ENCODE results near the gene CD151.

The CD151 gene

DNA sequence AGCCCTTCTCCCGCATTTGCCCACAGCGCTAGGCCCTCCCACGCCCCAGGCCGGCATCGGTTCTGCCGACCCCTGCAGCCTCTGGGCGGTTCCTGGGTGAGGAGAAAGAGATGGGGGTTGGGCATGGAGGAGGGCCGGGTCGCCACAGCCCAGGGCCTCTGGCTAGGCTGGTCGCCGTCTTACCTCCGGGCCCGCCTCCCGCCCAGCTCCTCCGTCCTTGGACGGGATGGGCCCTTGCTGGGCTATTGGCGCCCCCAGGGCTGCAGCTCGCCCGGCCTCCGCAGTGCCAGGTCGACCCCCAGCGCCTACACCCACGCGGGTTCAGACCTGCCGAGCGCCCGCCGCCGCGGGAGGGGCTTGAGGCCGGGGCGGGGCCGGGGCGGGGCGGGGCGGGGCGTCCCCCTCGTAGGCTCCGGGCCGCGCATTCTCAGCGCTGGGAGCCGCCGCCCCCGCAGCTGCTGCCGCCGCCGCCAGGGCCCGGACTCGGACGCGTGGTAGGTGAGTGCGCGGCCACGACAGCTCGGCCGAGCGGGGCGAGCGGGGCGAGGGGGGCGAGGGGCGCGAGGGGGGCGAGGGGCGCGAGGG lies at the start of gene CD151:
Gene CD151 (plus strand): TSS at position 424 of the 585 bp plus-strand sequence. CDS start 3,118 bp downstream, outside the sequence.
- DNase-seq = peak; percentile 29

DNA sequence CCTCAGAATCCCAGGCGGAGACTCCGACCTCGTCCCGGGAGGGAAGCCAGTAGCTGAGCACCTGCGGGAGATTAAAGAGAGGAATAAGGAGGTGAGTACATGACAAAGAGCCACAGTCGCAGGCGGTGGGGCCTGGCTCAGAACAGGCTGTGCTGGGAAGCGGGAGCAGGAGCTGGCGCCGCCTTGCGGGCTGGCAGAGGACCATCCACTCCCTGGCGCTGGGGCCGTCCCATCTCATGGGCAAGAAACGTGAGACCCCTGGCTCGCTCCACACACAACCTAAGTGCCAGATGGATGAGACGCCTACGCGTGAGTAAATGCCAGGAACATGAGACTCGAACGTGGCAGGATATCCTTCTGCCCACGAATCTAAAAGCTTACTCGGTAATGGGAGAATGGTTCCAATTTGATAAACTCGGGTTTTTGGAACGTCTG lies 49.2 kb upstream of the CD151 start:
- DNase-seq = peak; percentile 44

DNA sequence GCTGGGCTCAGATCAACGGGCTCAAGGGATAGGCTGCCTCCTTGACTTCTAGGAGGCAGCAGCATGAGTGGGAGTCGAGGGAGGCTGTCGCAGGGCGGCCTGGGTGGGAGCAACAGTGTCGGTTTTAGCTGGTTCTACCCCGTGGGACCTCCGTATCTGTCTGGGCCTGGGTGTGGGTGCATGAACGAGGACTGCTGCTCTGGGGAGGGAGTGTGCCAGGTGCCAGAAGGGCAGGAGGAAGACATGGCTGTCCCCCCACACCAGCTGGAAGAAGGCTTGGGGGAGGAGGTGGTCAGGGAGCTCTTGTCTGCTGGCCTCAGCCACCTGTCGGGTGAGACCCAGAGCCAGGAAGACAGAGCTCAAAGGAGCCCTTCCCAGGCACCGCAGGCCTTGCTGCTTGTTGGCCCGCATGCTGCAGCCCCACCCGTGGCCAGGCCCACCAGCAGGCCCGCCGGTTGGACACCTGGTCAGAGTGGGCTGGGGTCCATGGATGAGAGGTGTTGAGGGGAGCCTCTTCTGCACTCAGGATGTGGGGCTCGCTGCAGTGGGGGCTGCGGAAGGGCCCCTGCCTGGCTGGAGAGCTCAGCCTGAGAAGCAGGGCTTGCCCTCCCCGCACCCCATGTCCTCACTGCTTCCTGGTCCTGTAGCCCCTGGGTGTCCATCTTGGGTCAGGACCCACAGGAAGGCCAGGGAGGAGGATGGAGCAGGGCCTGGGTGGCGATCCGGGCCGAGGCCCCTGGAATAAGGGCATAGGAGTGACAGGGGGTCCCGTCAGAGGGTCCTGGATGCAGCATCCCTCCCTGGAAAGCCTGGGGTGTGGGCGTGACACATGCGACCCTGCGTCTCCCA lies 46.3 kb upstream of the CD151 start:
- no peak for DNase-seq

DNA sequence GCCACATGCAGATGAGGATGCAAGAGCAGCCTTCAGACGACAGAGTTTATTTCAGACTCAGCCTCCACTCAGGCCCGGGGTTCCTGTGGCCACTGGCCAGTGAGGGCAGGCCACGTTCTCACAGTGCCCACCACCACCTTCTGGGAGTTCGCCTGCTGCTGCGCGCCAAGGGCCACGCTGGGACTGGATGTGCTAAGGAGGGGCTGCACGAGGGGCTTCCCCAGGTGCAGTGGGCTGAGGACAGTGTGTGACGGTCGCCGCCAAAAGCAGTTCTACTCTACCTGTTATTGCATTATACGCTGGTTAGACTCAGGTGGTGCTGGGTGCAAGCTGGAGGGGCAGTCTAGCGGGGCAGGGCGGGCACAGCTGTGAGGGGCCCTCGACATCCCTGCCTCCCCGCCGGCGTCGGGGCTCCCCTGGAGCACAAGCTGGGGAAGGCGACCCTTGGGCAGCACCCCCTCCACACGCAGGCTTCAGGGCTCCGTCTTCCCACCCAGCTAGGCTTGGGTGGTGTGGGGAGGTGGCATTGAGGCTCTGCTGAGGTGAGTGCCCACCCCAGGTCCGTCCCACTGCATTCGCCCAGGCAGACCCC lies 45.6 kb upstream of the CD151 start:
- no peak for DNase-seq

DNA sequence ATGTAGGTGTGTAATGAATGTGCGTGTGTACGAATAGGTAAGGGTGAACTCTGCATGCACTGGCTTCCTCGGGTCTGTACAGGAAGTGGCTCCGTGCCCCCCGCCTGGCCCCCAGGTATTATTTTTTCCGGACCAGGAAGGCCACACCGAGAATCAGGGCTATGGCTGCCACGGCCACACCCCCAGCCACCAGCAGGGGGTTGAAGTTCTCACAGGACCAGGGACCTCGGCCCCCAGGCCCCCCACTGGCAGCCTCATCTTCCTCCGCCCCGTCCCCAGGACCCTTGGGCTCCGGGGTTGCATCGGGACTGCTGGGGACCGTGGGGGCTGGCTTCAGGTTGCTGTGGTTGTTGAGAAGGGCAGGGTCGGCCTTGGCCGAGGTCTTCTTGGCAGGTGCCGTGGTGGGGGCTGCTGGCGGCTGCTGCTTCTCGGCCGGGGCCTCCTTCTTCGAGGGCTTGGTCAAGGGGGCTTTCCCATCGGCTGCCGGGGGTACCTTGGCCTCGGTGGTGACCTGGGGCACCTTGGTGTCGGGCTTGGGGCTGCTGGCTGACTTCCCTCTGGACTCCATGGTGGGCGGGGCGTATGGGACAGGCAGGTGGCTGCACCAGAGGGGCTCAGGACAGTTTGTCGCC lies 44.6 kb upstream of the CD151 start:
- DNase-seq = no peak

DNA sequence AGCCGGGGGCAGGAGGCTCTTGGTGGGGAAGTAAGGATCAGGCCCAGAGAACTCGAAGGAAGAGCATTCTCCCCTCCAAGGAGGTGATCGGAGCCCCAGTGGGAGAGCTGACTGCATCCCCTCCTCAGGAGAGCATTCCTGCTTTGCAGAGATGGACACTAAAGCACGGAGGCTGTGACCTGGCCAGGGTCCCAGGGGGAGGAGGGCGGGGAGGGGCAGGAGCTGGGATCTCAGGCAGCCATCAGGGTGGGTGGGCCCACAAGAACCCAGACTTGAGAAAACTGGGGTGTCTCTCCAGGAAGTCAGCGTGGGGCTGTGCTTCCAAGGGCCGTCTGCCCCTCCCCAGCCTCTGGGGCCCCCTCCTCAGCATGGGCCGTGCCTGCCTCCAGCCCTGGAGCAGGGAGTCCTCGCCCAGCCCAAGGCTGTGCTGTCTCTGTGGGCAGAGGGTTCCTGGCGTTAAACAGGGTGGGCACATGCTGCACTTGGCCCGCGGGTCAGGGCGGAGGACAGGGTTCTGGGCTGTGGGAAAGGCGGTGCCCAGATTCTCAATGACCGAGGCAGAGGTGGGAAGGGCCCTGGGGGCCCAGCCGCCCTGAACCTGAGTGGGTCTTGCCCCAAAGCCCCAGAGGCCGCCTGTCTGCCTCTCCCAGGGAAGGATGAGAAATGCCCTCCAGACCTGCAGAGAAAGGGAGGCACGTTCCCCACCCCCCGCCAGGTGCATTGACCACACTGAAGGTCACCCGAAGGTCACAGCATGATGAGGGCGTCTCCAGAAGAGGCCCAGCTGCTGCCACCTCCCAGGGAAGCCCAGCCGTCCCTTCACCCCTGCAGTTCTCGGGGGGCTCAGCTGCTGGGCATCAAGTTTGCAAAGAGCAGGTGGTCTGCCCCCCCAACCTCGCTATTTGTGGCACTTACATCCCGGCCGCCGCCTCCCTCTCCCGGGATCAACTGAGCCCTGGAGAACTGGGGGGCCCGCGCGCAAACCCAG lies 43.5 kb upstream of the CD151 start:
- no peak for DNase-seq

DNA sequence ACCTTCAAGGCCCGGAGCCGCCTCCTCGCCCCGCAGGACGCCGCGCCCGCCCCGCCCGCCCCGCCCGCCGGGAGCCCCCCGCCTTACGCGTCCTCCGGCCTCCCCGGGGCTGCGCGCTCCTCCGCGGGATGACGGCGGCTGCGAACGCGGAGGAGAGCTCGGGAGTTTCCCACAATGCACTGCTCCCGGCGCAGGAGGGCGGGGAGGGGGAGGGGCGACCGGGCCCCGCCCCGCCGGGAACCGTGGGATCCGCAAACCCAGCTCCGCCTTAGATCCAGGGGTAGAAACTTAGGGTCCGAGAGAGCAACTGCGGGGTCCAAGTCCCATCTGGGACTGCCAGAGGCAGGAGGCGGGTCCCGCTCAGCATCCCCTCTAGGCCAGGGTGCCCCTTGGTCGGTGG lies 42.8 kb upstream of the CD151 start, which contains the start of gene CEND1:
Gene CEND1 (minus strand): TSS at position 148 of the 400 bp plus-strand sequence. CDS start 1,514 bp downstream, outside the sequence.
- no peak for DNase-seq

DNA sequence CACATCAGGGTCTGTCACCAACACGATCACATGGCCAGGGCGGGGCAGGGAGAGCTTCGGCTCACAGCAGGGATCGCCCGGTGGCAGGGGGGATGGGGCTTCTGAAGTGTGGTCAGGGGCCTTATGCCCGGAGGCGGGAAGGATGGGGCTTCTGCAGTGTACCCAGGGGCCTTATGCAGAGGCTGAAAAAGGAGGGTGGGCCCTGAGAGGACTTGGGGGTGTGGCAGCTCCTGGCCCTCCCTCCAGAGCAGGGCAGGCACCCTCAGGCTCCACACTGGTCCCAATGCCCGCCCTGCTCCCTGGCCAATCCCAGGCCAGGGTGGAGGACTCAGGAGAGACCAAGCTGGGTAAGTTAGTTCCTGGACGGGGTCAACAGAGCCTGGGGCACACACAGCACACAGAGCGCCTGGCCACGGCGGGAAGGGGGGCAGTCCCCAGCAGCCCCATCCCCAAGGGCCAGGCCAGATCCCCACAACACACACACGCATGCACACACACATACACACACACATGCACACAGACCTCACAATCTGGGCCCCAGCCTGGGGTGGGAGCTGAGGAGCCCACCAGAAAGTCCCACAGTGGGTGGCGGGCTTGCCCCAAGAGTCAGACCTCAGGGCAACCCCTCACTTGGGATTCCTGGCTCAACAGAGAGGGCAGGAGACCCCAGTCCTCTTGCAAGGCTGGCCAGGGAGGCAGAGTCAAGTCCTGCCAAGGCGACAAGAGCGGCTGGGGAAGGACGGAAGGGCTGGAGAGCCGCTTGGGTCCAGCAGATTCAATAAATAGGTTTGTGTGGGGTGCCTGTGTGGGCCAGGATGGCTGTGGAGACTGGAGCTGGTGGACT lies 41.8 kb upstream of the CD151 start:
- no peak for DNase-seq

DNA sequence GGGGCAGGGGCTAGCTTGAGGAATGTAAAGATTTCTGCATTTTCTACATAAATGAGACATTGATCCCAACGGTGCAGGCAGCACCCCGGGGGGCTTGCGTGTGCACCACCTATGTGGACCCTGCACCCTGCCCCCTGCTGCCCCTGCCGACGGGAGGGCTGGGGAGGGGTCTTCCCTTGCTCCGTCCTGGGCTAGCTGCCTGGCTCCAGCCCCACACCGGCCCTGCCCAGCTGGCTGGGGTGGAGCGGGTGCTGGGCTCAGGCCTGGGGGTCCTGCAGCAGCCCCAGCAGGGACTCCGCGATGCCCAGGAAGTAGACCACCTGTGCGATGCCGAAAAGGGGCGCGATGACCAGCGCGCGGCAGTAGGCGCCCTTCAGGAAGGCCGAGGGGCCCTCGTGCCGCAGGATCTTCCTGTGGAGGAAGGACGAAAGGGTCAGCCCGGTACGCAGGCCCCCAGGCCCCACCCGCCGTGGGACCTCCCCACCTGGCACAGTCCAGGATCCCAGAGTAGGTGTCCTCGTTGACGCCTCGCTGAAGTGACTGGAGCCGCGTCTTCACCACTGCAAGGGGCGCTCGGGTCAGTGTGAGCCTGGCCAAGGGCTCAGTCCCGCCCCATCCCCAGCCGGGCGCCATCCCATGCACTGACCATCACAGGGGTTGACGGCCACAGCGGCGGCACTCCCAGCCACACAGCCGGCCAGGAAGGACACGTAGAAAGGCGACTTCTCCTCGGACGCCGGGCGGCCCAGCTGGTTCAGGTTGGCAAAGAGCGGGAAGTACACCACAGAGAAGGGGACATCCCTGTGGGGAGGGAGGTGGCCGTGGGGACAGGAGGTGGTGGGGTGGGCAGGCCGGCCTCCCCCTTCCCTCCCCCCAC lies 40.9 kb upstream of the CD151 start:
- no peak for DNase-seq

DNA sequence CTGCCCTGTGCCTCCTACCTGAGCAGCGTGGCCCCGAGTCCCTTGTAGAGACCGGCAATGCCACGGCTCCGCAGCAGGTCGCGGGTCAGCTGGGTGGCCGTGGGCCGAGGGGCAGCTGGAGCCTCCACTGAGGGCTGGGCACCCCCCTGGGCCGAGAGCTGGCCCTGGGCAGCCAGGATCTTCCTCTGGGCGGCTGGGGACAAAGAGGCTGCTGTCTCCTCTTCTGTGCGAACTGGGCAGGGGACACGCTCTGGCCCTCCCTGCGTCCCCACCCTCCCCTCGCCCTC lies 40.3 kb upstream of the CD151 start:
- DNase-seq = no peak

DNA sequence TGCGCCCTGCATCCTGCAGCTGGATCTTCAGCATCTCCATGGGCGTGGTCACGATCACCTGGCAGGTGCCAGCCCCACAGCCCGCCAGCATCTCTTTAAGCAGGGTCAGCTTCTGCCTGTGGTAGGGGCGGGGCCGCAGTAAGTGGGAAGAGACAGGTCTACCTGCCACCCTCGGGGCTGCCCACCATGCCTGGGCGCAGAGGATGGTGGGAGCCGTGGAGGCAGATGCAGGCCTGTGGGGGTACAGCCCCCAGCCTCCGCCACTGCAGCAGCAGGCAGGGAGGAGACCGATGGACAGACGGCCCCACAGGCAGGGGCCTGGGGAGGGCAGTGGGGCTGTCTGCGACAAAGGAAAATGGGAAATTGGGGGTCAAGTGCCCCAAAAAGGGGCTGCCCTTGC lies 39.9 kb upstream of the CD151 start:
- no peak for DNase-seq

DNA sequence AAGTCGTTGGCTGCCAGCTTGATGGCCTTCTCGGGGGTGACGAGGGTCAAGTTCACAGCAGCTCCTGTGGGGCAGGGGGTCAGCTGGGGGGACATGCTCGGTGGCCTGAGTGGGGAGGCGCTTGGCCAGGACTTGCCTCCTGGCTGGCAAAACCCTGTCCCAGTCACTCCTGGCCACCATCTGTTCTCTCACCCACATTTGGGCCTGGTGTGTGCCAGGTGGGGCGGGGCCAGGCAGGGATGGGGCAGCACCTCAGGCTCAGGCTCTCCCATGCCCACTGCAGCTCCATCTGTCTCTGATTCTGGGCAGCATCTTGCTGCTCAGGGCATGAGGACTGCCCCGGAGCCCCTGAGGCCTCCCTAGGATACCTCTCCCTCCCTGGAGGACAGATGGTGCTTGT lies 39.2 kb upstream of the CD151 start:
- DNase-seq = no peak

DNA sequence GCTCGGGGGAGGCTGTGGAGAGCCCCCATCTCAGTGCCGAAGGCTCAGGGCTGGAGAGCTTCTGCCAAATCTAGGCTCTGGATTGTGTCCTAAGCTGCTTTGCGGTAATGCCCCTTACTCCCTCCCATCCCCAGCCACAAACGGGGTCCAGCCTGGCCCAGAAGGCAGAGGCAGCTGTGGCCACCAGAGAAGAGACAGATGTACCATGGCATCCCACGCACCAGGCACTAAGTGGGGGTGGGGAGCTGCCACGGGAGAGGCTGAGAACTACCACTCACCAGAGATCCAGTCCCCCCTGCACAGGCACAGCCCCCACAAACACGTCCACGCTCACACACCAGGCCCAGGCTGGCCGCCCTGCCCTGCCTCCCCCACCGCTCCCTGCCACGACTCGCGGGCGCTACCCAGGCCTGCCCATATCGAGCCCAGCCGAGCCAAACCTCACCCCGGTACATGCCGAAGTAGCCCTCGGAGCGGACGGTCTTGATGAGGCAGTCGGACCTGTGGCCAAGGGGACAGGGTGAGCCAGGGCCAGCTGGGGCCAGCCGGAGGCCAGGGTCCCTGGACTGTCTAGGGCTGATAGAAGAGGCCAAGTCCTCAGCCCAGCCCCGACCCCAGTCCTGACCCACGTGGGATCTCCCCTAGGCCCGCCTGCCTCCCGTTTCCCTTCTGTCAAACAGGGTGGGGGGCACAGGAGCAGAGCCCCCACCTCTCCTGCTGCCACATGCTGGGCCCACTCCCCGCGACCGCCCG lies 38.6 kb upstream of the CD151 start:
- DNase-seq = no peak

DNA sequence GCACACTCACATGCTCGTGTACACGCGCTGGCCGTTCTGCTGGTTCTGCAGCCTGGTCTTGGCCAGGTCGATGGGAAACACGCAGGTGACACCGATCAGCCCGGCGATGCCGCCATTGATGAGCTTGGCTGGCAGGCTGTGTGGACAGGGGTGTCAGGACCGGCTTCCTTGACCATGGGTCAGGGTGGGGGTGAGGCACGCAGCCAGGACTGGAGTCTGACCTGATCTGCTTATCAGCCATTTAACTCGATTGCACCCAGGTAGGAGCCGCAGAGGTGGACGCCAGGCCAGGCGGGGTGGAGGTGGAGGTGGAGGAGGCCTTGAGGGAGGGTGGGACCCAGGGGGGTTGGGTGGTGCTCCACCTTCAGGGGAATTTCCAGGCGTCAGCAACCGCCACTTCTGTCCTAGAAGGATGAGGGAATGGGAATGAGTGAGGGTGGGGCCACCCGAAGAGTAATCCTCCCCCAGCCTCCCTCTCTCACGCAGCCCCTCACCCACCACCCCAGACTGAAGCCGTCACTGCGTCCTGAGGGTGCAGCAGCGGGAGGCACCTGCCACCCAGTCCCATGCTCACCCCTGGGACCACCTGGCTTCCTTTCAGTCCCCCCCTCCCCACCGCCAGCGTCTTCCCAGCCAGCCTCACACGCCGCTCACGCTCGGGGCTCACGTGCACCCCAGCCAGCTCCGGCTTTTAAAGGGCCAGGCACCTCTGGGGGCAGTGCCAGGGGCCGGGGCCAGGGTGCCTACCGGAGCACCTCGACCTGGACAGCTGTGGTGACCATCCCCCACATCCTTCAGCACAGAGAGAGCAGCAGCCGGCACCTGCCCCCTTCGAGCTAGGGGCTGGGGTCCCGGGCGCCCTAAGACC lies 37.8 kb upstream of the CD151 start:
- DNase-seq = no peak

DNA sequence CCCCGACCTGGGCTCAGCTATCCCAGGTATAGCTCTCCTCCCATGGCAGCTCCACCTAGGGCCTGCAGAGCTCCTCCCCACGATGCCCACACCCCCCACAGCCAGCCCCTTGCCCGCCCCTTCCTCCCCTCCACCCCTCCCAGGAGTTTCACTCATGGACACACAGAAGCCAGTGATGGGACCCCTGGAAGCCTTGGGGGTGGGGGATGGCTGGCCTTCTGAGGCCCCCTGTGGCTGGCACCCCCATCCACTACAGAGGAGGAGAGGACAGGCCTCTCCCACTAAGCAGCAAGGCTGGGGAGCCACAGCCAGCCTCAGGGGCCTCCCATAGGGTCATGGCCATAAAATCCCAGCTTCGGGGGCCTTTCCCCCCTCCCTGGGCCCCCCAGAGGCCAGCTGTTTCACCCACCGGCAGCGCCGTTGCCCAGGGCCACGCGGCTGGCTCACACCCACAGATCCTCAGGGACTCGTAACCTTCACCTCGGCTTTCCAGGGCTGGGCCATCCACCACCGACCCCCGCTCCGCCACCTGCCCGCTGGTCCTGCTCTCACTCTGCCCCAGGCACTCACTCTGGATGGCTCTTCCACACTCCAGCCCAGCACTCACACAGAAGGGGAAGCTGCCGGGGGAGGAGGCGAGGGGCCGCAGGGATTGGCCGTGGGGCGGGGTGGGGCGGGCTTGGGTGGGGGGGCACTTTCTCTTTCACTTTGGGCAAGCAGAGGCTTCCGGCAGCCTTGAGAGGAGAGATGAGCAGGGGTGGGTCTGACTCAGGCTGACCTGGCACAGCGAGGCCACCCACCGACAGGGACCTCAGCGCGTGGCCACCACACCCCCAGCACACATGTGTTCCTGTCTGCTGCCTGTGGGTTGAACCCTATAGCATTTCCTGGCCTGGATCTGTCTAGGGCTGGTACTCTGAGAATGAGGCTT lies 36.9 kb upstream of the CD151 start:
- DNase-seq = no peak

DNA sequence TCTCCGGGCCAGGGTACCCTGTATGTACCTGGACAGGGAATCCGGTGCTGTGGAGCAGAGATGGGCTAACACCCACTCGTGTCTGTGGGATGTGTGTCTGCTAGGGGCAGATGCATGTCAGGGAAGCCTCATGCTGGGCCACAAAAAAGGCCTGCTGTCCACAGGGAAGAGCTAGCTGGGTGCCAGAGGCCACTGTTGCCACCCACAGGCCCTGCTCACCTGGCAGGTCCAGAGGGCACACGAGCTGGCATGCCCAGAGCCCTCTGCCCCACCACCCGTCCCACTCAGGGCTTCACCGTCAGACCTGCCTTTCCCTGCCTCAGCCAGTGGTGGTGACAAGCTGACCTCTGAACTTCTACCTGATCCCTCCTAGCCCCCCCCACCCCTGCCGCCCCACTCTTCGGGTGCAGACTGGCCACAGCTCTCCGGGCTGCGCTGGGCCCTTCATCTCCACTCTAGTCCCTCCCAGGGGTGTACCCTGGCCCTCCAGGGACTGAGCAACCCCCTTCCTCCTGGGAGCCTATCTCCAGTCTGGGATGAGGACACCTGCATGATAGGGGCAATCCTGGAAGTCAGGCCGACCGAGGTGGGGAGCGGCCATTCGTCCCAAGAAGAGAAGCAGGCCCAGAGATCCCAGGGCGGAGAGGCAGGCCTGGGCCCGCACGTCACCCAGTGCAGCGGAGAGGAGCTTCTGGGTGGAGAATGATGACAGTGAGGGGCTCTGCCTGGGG lies 36.0 kb upstream of the CD151 start:
- DNase-seq = no peak
